ACC112 (cell line): ENCODE data around the gene HYOU1.

Experiments used
- H2AFZ ChIP-seq: fragments of 200-600 bp; sonication (generic); one replicate; pipeline ENCODE4 v1.6.0; 2017; ENCODE audit warnings: antibody characterized with exemption, low read length; ENCODE audit not compliant: unreplicated experiment
- H3K27ac ChIP-seq: fragments of 200-600 bp; sonication (generic); 2 replicates; pipeline ENCODE4 v1.5.1; 2014; ENCODE audit warnings: low read depth, mild to moderate bottlenecking, antibody characterized with exemption, low read length, moderate library complexity
- H3K27me3 ChIP-seq: fragments of 200-600 bp; sonication (generic); 2 replicates; pipeline ENCODE4 v1.6.1; 2014; ENCODE audit warnings: mild to moderate bottlenecking, antibody characterized with exemption, low read length, moderate library complexity, mixed read lengths; ENCODE audit not compliant: insufficient read depth
- H3K36me3 ChIP-seq: fragments of 200-600 bp; sonication (generic); 2 replicates; pipeline ENCODE4 v1.6.1; 2016; ENCODE audit warnings: mild to moderate bottlenecking, antibody characterized with exemption, low read length, moderate library complexity, mixed read lengths; ENCODE audit not compliant: insufficient read depth
- H3K4me1 ChIP-seq: fragments of 200-600 bp; sonication (generic); one replicate; pipeline ENCODE4 v1.6.1; 2016; ENCODE audit warnings: low read length, mixed read lengths; ENCODE audit not compliant: insufficient read depth, unreplicated experiment, control insufficient read depth
- H3K4me3 ChIP-seq: fragments of 200-600 bp; sonication (generic); 2 replicates; pipeline ENCODE4 v1.5.1; 2014; ENCODE audit warnings: mild to moderate bottlenecking, low read depth, low read length
- H3K79me2 ChIP-seq: fragments of 200-600 bp; sonication (generic); one replicate; pipeline ENCODE4 v1.6.0; 2016; ENCODE audit warnings: low read length; ENCODE audit not compliant: control insufficient read depth, unreplicated experiment, insufficient read depth

The HYOU1 gene

GRCh38 chr11:119056421-119056999 is 495 bp downstream of the HYOU1 start:
- peaks cover 12% of the 10 kb centered on the region for H3K4me1 ChIP-seq
- peak overlapping the region; percentile 64; the same call in 1 of the 2 replicates for H3K27ac ChIP-seq
- H2AFZ ChIP-seq = peak overlapping the region; percentile 64
- peak overlapping the region; percentile 100 for H3K4me3 ChIP-seq
- H3K36me3 ChIP-seq = peaks cover 7% of the 10 kb centered on the region; the same call in 1 of the 2 replicates
- peaks cover 22% of the 10 kb centered on the region for H3K79me2 ChIP-seq
- H3K27me3 ChIP-seq = no peaks in the 10 kb centered on the region

GRCh38 chr11:119055901-119056300 is 1.1 kb downstream of the HYOU1 start:
- H3K36me3 ChIP-seq = peaks cover 10% of the 10 kb centered on the region; the same call in 1 of the 2 replicates
- peak overlapping the region; percentile 100 for H3K4me3 ChIP-seq
- peaks cover 22% of the 10 kb centered on the region for H3K79me2 ChIP-seq
- H3K27ac ChIP-seq = no peak overlapping the region
- peaks cover 12% of the 10 kb centered on the region for H3K4me1 ChIP-seq
- no peaks in the 10 kb centered on the region for H3K27me3 ChIP-seq
- H2AFZ ChIP-seq = no peak overlapping the region

GRCh38 chr11:119054418-119054817 is 2.6 kb downstream of the HYOU1 start:
- no peak overlapping the region for H2AFZ ChIP-seq
- H3K4me1 ChIP-seq = peaks cover 12% of the 10 kb centered on the region
- peaks cover 22% of the 10 kb centered on the region for H3K79me2 ChIP-seq
- H3K27me3 ChIP-seq = no peaks in the 10 kb centered on the region
- peaks cover 12% of the 10 kb centered on the region; the same call in 1 of the 2 replicates for H3K36me3 ChIP-seq
- no peak overlapping the region for H3K4me3 ChIP-seq
- no peak overlapping the region for H3K27ac ChIP-seq

GRCh38 chr11:119052163-119052814 is 4.7 kb downstream of the HYOU1 start:
- peaks cover 19% of the 10 kb centered on the region for H3K79me2 ChIP-seq
- peaks cover 16% of the 10 kb centered on the region; the same call in 1 of the 2 replicates for H3K36me3 ChIP-seq
- no peak overlapping the region for H3K27ac ChIP-seq
- H3K4me1 ChIP-seq = peaks cover 7% of the 10 kb centered on the region
- no peak overlapping the region for H3K4me3 ChIP-seq
- H3K27me3 ChIP-seq = no peaks in the 10 kb centered on the region
- H2AFZ ChIP-seq = no peak overlapping the region

- Histone ChIP-seq H3K4me3 (no peak overlapping the region), H3K79me2 (peaks cover 17% of the 10 kb centered on the region), H3K27me3 (no peaks in the 10 kb centered on the region), H3K36me3 (peaks cover 16% of the 10 kb centered on the region; the same call in 1 of the 2 replicates), H2AFZ (no peak overlapping the region), H3K4me1 (peaks cover 7% of the 10 kb centered on the region), H3K27ac (no peak overlapping the region)
Measured at GRCh38 chr11:119051440-119052162, 5.4 kb downstream of the HYOU1 start.

- Histone ChIP-seq H3K4me1 (no peaks in the 10 kb centered on the region), H3K4me3 (no peak overlapping the region), H3K27ac (no peak overlapping the region), H3K36me3 (peaks cover 9% of the 10 kb centered on the region; the same call in 1 of the 2 replicates), H3K27me3 (no peaks in the 10 kb centered on the region), H3K79me2 (no peaks in the 10 kb centered on the region), H2AFZ (no peak overlapping the region)
Measured at GRCh38 chr11:119049081-119049480, 7.9 kb downstream of the HYOU1 start.

- no peaks in the 10 kb centered on the region for H3K79me2 ChIP-seq
- no peaks in the 10 kb centered on the region for H3K27me3 ChIP-seq
- no peak overlapping the region for H2AFZ ChIP-seq
- no peak overlapping the region for H3K27ac ChIP-seq
- H3K36me3 ChIP-seq = peaks cover 9% of the 10 kb centered on the region; the same call in 1 of the 2 replicates
- H3K4me3 ChIP-seq = no peak overlapping the region
- no peaks in the 10 kb centered on the region for H3K4me1 ChIP-seq
Measured at GRCh38 chr11:119048644-119049043, 8.4 kb downstream of the HYOU1 start.

GRCh38 chr11:119047205-119047604 is 9.8 kb downstream of the HYOU1 start:
- H3K27me3 ChIP-seq = no peaks in the 10 kb centered on the region
- H3K4me3 ChIP-seq = no peak overlapping the region
- no peaks in the 10 kb centered on the region for H3K79me2 ChIP-seq
- no peak overlapping the region for H3K27ac ChIP-seq
- no peaks in the 10 kb centered on the region for H3K4me1 ChIP-seq
- H3K36me3 ChIP-seq = peaks cover 9% of the 10 kb centered on the region; the same call in 1 of the 2 replicates
- no peak overlapping the region for H2AFZ ChIP-seq

- H3K79me2 ChIP-seq = no peaks in the 10 kb centered on the region
- no peak overlapping the region for H2AFZ ChIP-seq
- H3K36me3 ChIP-seq = peaks cover 9% of the 10 kb centered on the region; the same call in 1 of the 2 replicates
- no peaks in the 10 kb centered on the region for H3K27me3 ChIP-seq
- no peak overlapping the region for H3K4me3 ChIP-seq
- H3K27ac ChIP-seq = no peak overlapping the region
- H3K4me1 ChIP-seq = no peaks in the 10 kb centered on the region
Measured at GRCh38 chr11:119046489-119046888, 10.5 kb downstream of the HYOU1 start.

GRCh38 chr11:119044708-119045107 is 12.3 kb downstream of the HYOU1 start:
- no peaks in the 10 kb centered on the region for H3K79me2 ChIP-seq
- H3K36me3 ChIP-seq = peaks cover 4% of the 10 kb centered on the region; the same call in 1 of the 2 replicates
- no peak overlapping the region for H3K27ac ChIP-seq
- no peaks in the 10 kb centered on the region for H3K4me1 ChIP-seq
- no peak overlapping the region for H3K4me3 ChIP-seq
- no peak overlapping the region for H2AFZ ChIP-seq
- no peaks in the 10 kb centered on the region for H3K27me3 ChIP-seq
